OCI-LY7 (cell line): ENCODE data around the gene HCK. TPM values are rescaled to one million over a fixed set of nuclear protein-coding genes. Genes with fewer than 3 reads are reported as not detected.

Source experiments
- BruUV-seq: library from RNA; stranded (reverse); fragments of 400-500 nt; replicated peaks from 2 replicates; lab custom pipeline; 2021; lab: Mats Ljungman, UMichigan
- CTCF ChIA-PET: fragments of 300-600 bp; sonication (Branson Sonifier 250); formaldehyde crosslinking; loops from one replicate; lab custom pipeline; 2022; ENCODE audit warnings: antibody characterized with exemption; ENCODE audit not compliant: unreplicated experiment; lab: Charles Lee
- POLR2A ChIA-PET: fragments of 300-600 bp; sonication (Branson Sonifier 250); formaldehyde crosslinking; loops from one replicate; lab custom pipeline; 2022; ENCODE audit warnings: antibody characterized with exemption; lab: Charles Lee
- DNase-seq: peaks from one replicate; pipeline ENCODE4 v3.0.0-alpha.2; 2015; ENCODE audit warnings: low spot score
- H2AFZ ChIP-seq: fragments of 200-600 bp; sonication (generic), shearing (Covaris generic); 2 replicates; pipeline ENCODE4 v1.6.1; 2014; ENCODE audit warnings: mild to moderate bottlenecking, antibody characterized with exemption, low read length, moderate library complexity
- H3K27ac ChIP-seq: fragments of 200-600 bp; sonication (generic); 2 replicates; pipeline ENCODE4 v1.5.1; 2014; ENCODE audit warnings: mixed run types, low read depth, mild to moderate bottlenecking, moderate library complexity, low read length, inconsistent platforms; ENCODE audit not compliant: poor library complexity, severe bottlenecking
- H3K36me3 ChIP-seq: fragments of 200-600 bp; sonication (generic); 2 replicates; pipeline ENCODE4 v1.6.1; 2014; ENCODE audit warnings: mild to moderate bottlenecking, antibody characterized with exemption, low read length, moderate library complexity, mixed read lengths; ENCODE audit not compliant: insufficient read depth
- H3K4me1 ChIP-seq: fragments of 200-600 bp; sonication (generic); 2 replicates; pipeline ENCODE4 v1.5.1; 2014; ENCODE audit warnings: mild to moderate bottlenecking, low read length; ENCODE audit not compliant: insufficient read depth, poor library complexity, severe bottlenecking
- H3K4me2 ChIP-seq: fragments of 200-600 bp; sonication (generic); 2 replicates; pipeline ENCODE4 v1.6.1; 2014; ENCODE audit warnings: mild to moderate bottlenecking, low read length
- H3K4me3 ChIP-seq: fragments of 200-600 bp; sonication (generic); 2 replicates; pipeline ENCODE4 v1.5.1; 2014; ENCODE audit warnings: mild to moderate bottlenecking, low read depth, low read length; ENCODE audit not compliant: poor library complexity, severe bottlenecking
- H3K79me2 ChIP-seq: fragments of 200-600 bp; sonication (generic); 2 replicates; pipeline ENCODE4 v1.6.1; 2016; ENCODE audit warnings: low read depth, mild to moderate bottlenecking, low read length, moderate library complexity, mixed read lengths; ENCODE audit not compliant: insufficient read depth
- H3K9me2 ChIP-seq: fragments of 200-600 bp; sonication (generic); 2 replicates; pipeline ENCODE4 v1.6.1; 2016; ENCODE audit warnings: mild to moderate bottlenecking, low read length, mixed read lengths; ENCODE audit not compliant: insufficient read depth
- H3K9me3 ChIP-seq: fragments of 200-600 bp; sonication (generic); 2 replicates; pipeline ENCODE4 v1.6.1; 2014; ENCODE audit warnings: mild to moderate bottlenecking, mixed run types, low read length, mixed read lengths
- H4K20me1 ChIP-seq: fragments of 200-600 bp; sonication (generic); 2 replicates; pipeline ENCODE4 v1.6.1; 2014; ENCODE audit warnings: mild to moderate bottlenecking, antibody characterized with exemption, low read length, moderate library complexity, mixed read lengths; ENCODE audit not compliant: insufficient read depth
- CTCF ChIP-seq: fragments of 200-600 bp; sonication (generic); conservative IDR thresholded peaks from 2 replicates; pipeline ENCODE4 v1.5.1; 2014; ENCODE audit warnings: mild to moderate bottlenecking, antibody characterized with exemption, low read length, moderate library complexity, mixed read lengths
- EZH2phosphoT487 ChIP-seq: fragments of 200-600 bp; sonication (generic); IDR thresholded peaks from 2 replicates; pipeline ENCODE4 v1.6.1; 2018; ENCODE audit warnings: low read depth, borderline replicate concordance, mild to moderate bottlenecking, mixed run types, antibody characterized with exemption, low read length, moderate library complexity, mixed read lengths
- intact Hi-C: fragments of 100-400 bp; cut with micrococcal nuclease; formaldehyde crosslinking; loops from one replicate; pipeline ENCODE4 v1.10.0; 2022; ENCODE audit not compliant: unreplicated experiment
- total RNA-seq, 2 experiments: library from RNA; depleted of rRNA in 1 of 2; stranded (reverse); fragments of >200 nt in 1 of 2; shearing (Covaris generic) in 1 of 2; gene quantifications; 2 replicates each; pipeline ENCODE4 v1.2.3, GENCODE V29; 2014 to 2022

HCK gene
- total RNA-seq, 2 experiments from 2014 or later, result 0.19 to 3.2 TPM

GRCh38 chr20:32036252-32036651 is 15.8 kb upstream of the HCK start:
- no peak for DNase-seq
- TF ChIP-seq EZH2phosphoT487 (no peak), CTCF (no peak)
- Histone ChIP-seq H2AFZ (peak overlapping the region; percentile 61; the same call in 1 of the 2 replicates), H3K4me1 (peaks cover 73% of the 10 kb centered on the region), H3K27ac (no peak overlapping the region), H3K9me2 (no peaks in the 10 kb centered on the region), H3K9me3 (no peaks in the 10 kb centered on the region), H3K79me2 (no peaks in the 10 kb centered on the region), H4K20me1 (no peaks in the 10 kb centered on the region), H3K4me2 (peak overlapping the region; percentile 38), H3K4me3 (no peak overlapping the region), H3K36me3 (no peaks in the 10 kb centered on the region)
- POLR2A ChIA-PET, result interaction anchor here (0.8 to 3.7 kb wide), 7 partner anchors 19 to 250 kb away, joined by 3 to 34 read pairs (median 8); no protein-coding TSS in a partner anchor
- no TSS peak for BruUV-seq
- intact Hi-C loops, result no loop called here
- CTCF ChIA-PET, result interaction anchor here (1.5 to 4.6 kb wide), 2 partner anchors 50 to 55 kb away, joined by 4 to 40 read pairs; no protein-coding TSS in a partner anchor

DNA sequence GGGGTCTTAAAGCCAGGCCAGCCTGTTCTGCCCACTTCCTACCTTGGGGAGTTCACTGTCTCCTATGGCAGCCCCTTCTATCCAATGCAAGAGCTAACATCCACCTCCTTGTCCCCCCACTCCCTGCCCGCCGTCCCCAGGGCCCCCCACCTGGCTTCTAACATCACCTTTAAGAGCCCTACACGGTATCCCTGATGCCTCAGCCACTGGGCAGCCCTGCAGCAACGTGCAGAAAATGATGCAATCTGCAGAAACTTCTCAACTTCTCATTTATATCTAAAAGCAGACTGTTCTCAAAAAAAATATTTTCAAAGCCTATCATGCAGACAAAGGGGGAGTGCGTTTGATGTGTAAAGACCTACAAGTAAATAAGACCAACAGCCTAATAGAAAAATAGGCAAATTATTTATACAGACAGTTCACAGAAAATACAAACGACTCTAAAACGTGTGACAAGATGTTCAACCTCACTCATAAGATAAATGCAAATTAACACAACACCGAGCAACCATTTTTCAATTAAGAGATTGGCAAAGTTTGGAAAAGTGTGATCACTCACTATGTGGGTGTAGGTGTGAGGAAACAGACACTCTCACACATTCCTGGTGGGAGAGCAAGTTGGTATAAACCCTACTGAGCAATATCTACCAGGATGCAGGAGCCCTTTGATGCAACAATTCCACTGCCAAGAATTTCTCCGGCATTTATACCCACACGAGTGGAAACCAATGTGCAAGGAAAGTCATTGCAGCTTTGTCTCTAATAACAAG is 15.1 kb upstream of the HCK start:
- Histone ChIP-seq H3K4me3 (no peak overlapping the region), H3K9me2 (no peaks in the 10 kb centered on the region), H3K9me3 (no peaks in the 10 kb centered on the region), H3K4me2 (peak overlapping the region; percentile 38), H3K36me3 (no peaks in the 10 kb centered on the region), H3K79me2 (no peaks in the 10 kb centered on the region), H3K27ac (peak overlapping the region; percentile 19), H4K20me1 (no peaks in the 10 kb centered on the region), H2AFZ (peak overlapping the region; percentile 61; the same call in 1 of the 2 replicates), H3K4me1 (peaks cover 80% of the 10 kb centered on the region)
- ChIA-PET POLR2A (interaction anchor here (1.0 to 3.7 kb wide), 6 partner anchors 19 to 249 kb away, joined by 3 to 34 read pairs (median 8); no protein-coding TSS in a partner anchor), CTCF (interaction anchor here (1.5 to 4.6 kb wide), 2 partner anchors 50 to 54 kb away, joined by 4 to 40 read pairs; no protein-coding TSS in a partner anchor)
- no peak for TF ChIP-seq EZH2phosphoT487
- TF ChIP-seq CTCF, result no peak
- BruUV-seq, result no TSS peak
- DNase-seq, result peak; percentile 80
- intact Hi-C loops, result no loop called here
